Motor neuron (in vitro differentiated cells): ENCODE results near the gene ULK3. TPM values are rescaled to one million over a fixed set of nuclear protein-coding genes. Genes with fewer than 3 reads are reported as not detected.

Source experiments
- ATAC-seq, 8 experiments: fragments of 200-7000 bp; cut with Tn5 transposase; replicated peaks in 6 of 8; 2 replicates each; pipeline ENCODE4 v1.8.0; 2021; ENCODE audit warnings: mild to moderate bottlenecking in 8 of 8, moderate library complexity in 8 of 8
- H3K27ac ChIP-seq, 2 donors: fragments of 250-450 bp; sonication (Bioruptor Pico); 2 replicates each; pipeline ENCODE4 v1.9.0; 2021; ENCODE audit warnings: antibody characterized with exemption in 2 of 2, mild to moderate bottlenecking in 2 of 2, moderate library complexity in 1 of 2
- H3K4me1 ChIP-seq, 2 donors: fragments of 250-450 bp; sonication (Bioruptor Pico); replicated peaks in 1 of 2; 2 replicates each; pipeline ENCODE4 v1.6.1; 2021; ENCODE audit warnings: antibody characterized with exemption in 2 of 2, mild to moderate bottlenecking in 2 of 2, moderate library complexity in 1 of 2
- H3K4me3 ChIP-seq, 5 donors: fragments of 250-450 bp; sonication (Bioruptor Pico); 2 replicates each; pipeline ENCODE4 v1.9.0; 2021; ENCODE audit warnings: antibody characterized with exemption in 5 of 5, mild to moderate bottlenecking in 5 of 5, moderate library complexity in 4 of 5
- WGBS, 10 experiments: fragments of 450-650 bp; shearing (Covaris generic); methylation state at CpG; one replicate each; pipeline ENCODE4 v1.0.0; 2022; 5-methylcytosine and 5-hydroxymethylcytosine counted together
- in situ Hi-C, 9 experiments: fragments of 400-800 bp; cut with MboI; loops; one replicate each; pipeline ENCODE4 v1.15.0; 2021; ENCODE audit warnings: low sequenced_read_pairs in 9 of 9, low pct_unique_long_range_greater_than_20kb in 2 of 9; ENCODE audit not compliant: unreplicated experiment in 9 of 9
- total RNA-seq, 8 experiments: library from RNA; unstranded; fragments of 300-600 nt; gene quantifications; 2 replicates each; pipeline versions ENCODE4 v1.2.3 to v1.2.4, GENCODE V29; 2022

ULK3 gene
- total RNA-seq, 8 experiments from 2014 or later = 19.8 to 37.2 (median 28.6) TPM

- peak overlapping the region in 1 of 2 donors; percentile 53 for H3K27ac ChIP-seq
- 45 to 77% (median 65%) methylated on average over 1 to 4 of the region's 12 CpGs; no CpG with 5 or more reads in 6 of the 10 experiments for WGBS, 10 experiments
- in situ Hi-C loops = no loop called here
Observed at GRCh38 chr15:74833376-74834107, 9.4 kb downstream of the ULK3 start.

GRCh38 chr15:74832826-74833225 is 10.1 kb downstream of the ULK3 start:
- in situ Hi-C loops = no loop called here
- Histone ChIP-seq H3K4me3 (no peak overlapping the region), H3K27ac (peak overlapping the region in 1 of 2 donors; percentile 78), H3K4me1 (peaks cover 21 to 26% of the 10 kb centered on the region in 2 donors)
- no peak for ATAC-seq
- WGBS, 10 experiments = 17 to 60% methylated on average over 2 of the region's 4 CpGs; no CpG with 5 or more reads in 8 of the 10 experiments

More at GRCh38 chr15:74833376-74834107, 9.4 kb downstream of the ULK3 start:
- Histone ChIP-seq H3K4me3 (no peak overlapping the region), H3K4me1 (peaks cover 21 to 26% of the 10 kb centered on the region in 2 donors)
- no peak for ATAC-seq

- 0 to 100% (median 80%) methylated on average over 1 to 4 of the region's 15 CpGs; no CpG with 5 or more reads in 4 of the 10 experiments for WGBS, 10 experiments
- in situ Hi-C loops = no loop called here
- H3K27ac ChIP-seq = peak overlapping the region in 1 of 2 donors; percentile 78
- H3K4me3 ChIP-seq = no peak overlapping the region
- peaks cover 22 to 26% of the 10 kb centered on the region in 2 donors for H3K4me1 ChIP-seq
- peak in 6 of 8 experiments; percentile 16 to 90 (median 85) for ATAC-seq
Observed at GRCh38 chr15:74831813-74832495, 11.0 kb downstream of the ULK3 start.

DNA sequence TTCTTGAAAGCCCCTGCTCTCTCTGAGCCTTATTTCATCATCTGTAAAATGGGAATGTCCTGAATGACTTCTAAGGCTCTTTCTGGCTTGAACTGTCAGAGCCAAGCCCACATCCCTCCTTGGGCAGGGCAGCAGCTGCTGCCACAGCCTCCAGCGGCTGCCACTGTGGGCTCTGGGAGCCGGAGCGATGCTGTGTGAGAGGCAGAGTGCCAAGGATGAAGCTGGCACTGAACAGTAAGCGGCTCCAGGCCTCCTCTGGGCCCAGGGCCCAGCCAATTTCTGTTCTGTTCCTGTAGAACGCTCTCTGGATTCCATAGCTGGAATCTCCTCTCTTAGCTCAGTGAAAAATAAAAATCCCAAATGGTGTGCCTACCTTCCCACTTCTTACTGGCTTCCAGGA is 12.1 kb downstream of the ULK3 start:
- Histone ChIP-seq H3K27ac (no peak overlapping the region), H3K4me1 (peaks cover 32 to 37% of the 10 kb centered on the region in 2 donors), H3K4me3 (no peak overlapping the region)
- ATAC-seq = no peak
- in situ Hi-C loops = no loop called here
- WGBS, 10 experiments = 60 to 100% (median 76%) methylated on average over 1 to 3 of the region's 5 CpGs; no CpG with 5 or more reads in 4 of the 10 experiments

DNA sequence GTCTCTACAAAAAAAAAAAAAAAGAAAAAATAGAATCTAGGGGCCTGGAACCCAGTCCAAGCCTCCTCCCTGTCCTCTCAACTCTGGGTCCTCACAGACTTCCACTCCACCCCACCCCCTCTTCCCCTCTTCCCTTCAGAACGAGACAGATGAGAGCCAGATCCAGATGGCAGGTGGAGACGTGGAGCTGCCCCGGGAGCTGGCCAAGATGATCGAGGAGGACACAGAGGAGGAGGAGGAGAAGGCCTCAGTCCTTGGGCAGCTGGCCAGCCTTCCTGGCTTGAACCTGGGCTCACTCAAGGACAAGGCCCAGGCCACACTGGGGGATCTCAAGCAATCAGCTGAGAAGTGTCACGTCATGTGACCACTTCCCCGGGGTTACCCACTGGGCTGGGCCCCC is 13.0 kb downstream of the ULK3 start:
- no peak overlapping the region for H3K4me3 ChIP-seq
- no peak overlapping the region for H3K27ac ChIP-seq
- peaks cover 35 to 40% of the 10 kb centered on the region in 2 donors for H3K4me1 ChIP-seq
- ATAC-seq = no peak
- WGBS, 10 experiments = 60 to 92% (median 80%) methylated on average over 1 to 5 of the region's 6 CpGs; no CpG with 5 or more reads in 5 of the 10 experiments
- in situ Hi-C loops = no loop called here

DNA sequence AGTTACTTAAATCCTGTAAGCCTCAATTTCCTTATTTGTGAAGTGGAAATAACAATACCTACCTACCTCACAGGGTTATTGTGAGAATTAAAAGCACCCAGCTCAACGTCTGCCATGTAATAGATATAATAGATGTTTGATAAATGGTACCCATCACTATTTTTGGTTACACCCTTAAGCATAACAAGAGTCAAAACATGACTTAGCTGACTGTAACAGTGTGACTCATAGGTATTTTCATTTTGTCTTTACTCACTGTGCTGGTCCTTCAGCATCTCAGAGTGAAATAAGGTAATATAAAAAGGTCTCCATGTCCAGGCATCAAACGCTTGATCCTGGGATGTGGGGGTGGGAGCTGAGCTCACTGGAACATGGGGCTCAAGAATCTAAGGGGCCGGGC is 13.5 kb downstream of the ULK3 start:
- Histone ChIP-seq H3K4me3 (no peak overlapping the region), H3K4me1 (peaks cover 35 to 40% of the 10 kb centered on the region in 2 donors), H3K27ac (no peak overlapping the region)
- no peak for ATAC-seq
- 9 to 80% (median 50%) methylated on average over 1 to 2 of the region's 3 CpGs; no CpG with 5 or more reads in 2 of the 10 experiments for WGBS, 10 experiments
- in situ Hi-C loops = no loop called here

GRCh38 chr15:74828835-74829234 is 14.1 kb downstream of the ULK3 start:
- H3K4me1 ChIP-seq = peaks cover 35 to 38% of the 10 kb centered on the region in 2 donors
- in situ Hi-C loops = no loop called here
- 0 to 100% (median 63%) methylated on average over 1 to 6 of the region's 6 CpGs for WGBS, 10 experiments
- ATAC-seq = no peak
- H3K27ac ChIP-seq = no peak overlapping the region
- H3K4me3 ChIP-seq = no peak overlapping the region

DNA sequence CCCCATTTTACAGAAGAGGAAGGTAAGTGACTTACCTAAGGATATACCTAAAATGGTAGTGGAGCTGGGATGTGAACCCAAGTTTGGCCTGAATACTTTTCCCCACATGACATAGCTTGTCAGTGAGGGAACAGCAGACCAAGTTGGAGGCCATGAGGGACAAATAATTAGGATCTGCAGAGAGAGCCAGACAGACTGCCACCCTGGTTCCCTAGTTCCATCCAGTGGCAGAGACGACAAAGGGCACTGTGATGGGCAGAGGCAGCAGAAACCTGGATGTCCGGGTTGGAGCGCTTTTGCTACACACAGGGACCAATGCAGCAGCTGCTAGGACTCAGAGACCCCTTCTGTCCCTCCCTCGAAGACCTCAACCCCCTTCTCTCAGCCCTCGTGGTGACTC is 15.3 kb downstream of the ULK3 start:
- ATAC-seq = no peak
- H3K27ac ChIP-seq = no peak overlapping the region
- H3K4me3 ChIP-seq = no peak overlapping the region
- peaks cover 24 to 30% of the 10 kb centered on the region in 2 donors for H3K4me1 ChIP-seq
- in situ Hi-C loops = no loop called here
- 0 to 80% (median 44%) methylated on average over 1 to 5 of the region's 5 CpGs; no CpG with 5 or more reads in 4 of the 10 experiments for WGBS, 10 experiments

DNA sequence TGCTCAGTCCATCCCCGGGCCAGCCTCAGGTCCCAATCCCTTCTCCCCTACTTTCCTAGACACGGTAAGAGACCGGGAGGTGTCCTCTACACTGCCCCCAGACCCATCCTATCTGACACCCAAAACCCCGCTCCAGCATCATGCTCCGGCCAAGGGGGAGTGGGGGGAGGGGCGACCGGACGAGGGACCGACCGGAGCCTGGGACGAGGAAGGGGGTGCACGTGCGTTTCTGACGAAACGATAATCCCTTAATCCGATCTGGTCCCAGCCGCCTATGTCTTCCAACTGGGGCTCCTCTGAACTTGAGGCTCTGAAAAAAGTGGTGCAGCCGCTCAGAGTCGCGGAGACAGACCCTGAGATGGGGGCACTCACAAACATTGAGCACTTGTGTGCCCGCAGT is 16.0 kb downstream of the ULK3 start:
- in situ Hi-C loops = no loop called here
- 9 to 60% (median 27%) methylated on average over 1 to 9 of the region's 21 CpGs; no CpG with 5 or more reads in 7 of the 10 experiments for WGBS, 10 experiments
- Histone ChIP-seq H3K4me3 (peak overlapping the region in 1 of 5 donors; percentile 9), H3K4me1 (peaks cover 17 to 25% of the 10 kb centered on the region in 2 donors), H3K27ac (no peak overlapping the region)
- no peak for ATAC-seq

- in situ Hi-C loops = no loop called here
- peak; percentile 48 to 77 (median 71) for ATAC-seq
- Histone ChIP-seq H3K4me3 (peak within 1 kb of the TSS in 3 of 5 donors; percentile 3 to 14 (median 9)), H3K4me1 (peaks cover 18 to 26% of the 10 kb centered on the region in 2 donors), H3K27ac (no peak within 1 kb of the TSS)
- WGBS, 10 experiments = no CpG with 5 or more reads among the region's 44 CpGs
Observed at GRCh38 chr15:74826364-74826819, 16.6 kb downstream of the ULK3 start, which contains the start of gene CPLX3. TSS of gene CPLX3 (plus strand) at chr15:74826627. CDS start at chr15:74826704, 77 bp downstream.

GRCh38 chr15:74825866-74826265 is 17.1 kb downstream of the ULK3 start:
- in situ Hi-C loops = no loop called here
- H3K4me3 ChIP-seq = no peak overlapping the region
- H3K4me1 ChIP-seq = peaks cover 24 to 31% of the 10 kb centered on the region in 2 donors
- WGBS, 10 experiments = 40 to 64% (median 44%) methylated on average over 2 to 3 of the region's 10 CpGs; no CpG with 5 or more reads in 7 of the 10 experiments
- peak in 5 of 8 experiments; percentile 48 to 65 (median 56) for ATAC-seq
- H3K27ac ChIP-seq = no peak overlapping the region

DNA sequence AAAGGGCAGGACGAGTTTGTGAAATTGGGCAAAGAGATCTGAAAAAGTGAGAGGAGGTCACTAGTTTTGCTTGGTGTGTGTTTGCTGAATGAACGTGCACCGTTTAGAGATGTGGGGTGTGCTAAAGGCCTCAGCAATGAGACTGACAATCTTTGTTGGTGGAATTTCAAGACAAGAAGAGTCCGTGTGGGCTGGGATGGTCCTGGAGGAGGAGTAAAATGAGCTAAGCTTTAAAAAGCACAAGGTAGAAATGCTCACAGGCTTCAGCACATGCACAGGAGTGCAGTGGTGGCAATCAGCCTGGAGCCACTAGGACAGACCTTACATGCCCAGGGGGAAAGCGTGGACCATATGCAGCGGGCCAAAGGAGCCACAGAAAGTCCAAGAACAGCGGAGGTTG is 18.0 kb downstream of the ULK3 start:
- in situ Hi-C loops = no loop called here
- no peak overlapping the region for H3K4me3 ChIP-seq
- ATAC-seq = no peak
- H3K4me1 ChIP-seq = peaks cover 28 to 38% of the 10 kb centered on the region in 2 donors
- H3K27ac ChIP-seq = no peak overlapping the region
- WGBS, 10 experiments = 29 to 71% (median 51%) methylated on average over 1 to 7 of the region's 7 CpGs; no CpG with 5 or more reads in 3 of the 10 experiments

GRCh38 chr15:74823324-74823723 is 19.6 kb downstream of the ULK3 start:
- in situ Hi-C loops = no loop called here
- 0 to 100% (median 73%) methylated on average over 1 to 2 of the region's 6 CpGs; no CpG with 5 or more reads in 5 of the 10 experiments for WGBS, 10 experiments
- Histone ChIP-seq H3K27ac (no peak overlapping the region), H3K4me1 (peaks cover 28 to 38% of the 10 kb centered on the region in 2 donors), H3K4me3 (no peak overlapping the region)
- ATAC-seq = no peak
